Measurements from ENCODE around the gene SCUBE2. TPM values are rescaled to one million over a fixed set of nuclear protein-coding genes. Genes with fewer than 3 reads are reported as not detected.

SCUBE2 gene
- total and polyA plus RNA-seq, 2 donors (not counting 3 experiments of a cell fraction or from before 2014, with no cell fraction given) = 0.55 to 3.5 TPM

DNA sequence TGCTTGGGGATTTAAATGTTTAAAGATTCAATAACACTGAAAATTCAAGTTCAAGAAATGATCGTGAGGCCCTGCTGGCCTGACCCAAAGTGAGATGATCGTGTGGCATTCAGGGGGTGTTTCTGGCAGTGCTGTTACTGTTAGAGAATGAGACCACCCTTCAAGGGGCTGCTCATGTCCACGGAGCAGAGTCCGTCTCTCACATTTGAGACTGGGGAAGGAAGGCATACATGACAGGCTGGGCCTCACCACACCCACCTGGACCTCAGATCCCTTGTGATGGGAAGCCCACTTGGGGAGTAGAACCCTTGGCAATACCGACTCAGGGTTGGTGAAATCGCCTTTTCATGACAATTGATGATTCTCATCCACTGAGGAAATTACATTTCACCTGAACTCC, 71.5 kb downstream of the SCUBE2 start:
- ChIA-PET CTCF (interaction anchor here (1.6 to 7.0 kb wide), 2 partner anchors 118 to 119 kb away, joined by 6 to 248 read pairs; no protein-coding TSS in a partner anchor), POLR2A (no interaction called here)
- FAIRE-seq (no peak), DNase-seq (ENCODE audit: low read depth, low spot score) (no peak)
- Histone ChIP-seq H3K79me2 (ENCODE audit: control insufficient read depth, insufficient read depth, low read length) (no peaks in the 10 kb centered on the region), H3K4me1 (ENCODE audit: control insufficient read depth, extremely low read depth, insufficient read depth, low read length) (peaks cover 13% of the 10 kb centered on the region), H3K9ac (replicated peaks; ENCODE audit: extremely low read depth, insufficient read depth, low read length) (no peak overlapping the region), H4K20me1 (replicated peaks; ENCODE audit: control insufficient read depth, extremely low read depth, insufficient read depth, low read length) (no peaks in the 10 kb centered on the region), H3K9me1 (replicated peaks; ENCODE audit: control insufficient read depth, extremely low read depth, insufficient read depth, low read length) (no peaks in the 10 kb centered on the region), H2AFZ (ENCODE audit: low read depth, low read length) (no peak overlapping the region), H3K36me3 (ENCODE audit: control insufficient read depth in 2 of 2, extremely low read depth in 1 of 2, insufficient read depth in 2 of 2, low read length in 2 of 2) (no peaks in the 10 kb centered on the region), H3K9me3 (replicated peaks; ENCODE audit: control insufficient read depth, insufficient read depth, low read length) (no peaks in the 10 kb centered on the region), H3K27me3 (ENCODE audit: control insufficient read depth in 2 of 2, insufficient read depth in 2 of 2, low read length in 2 of 2) (peaks cover 4 to 6% of the 10 kb centered on the region in 2 experiments), H3K4me3 (replicated peaks in 1 of 3; ENCODE audit: insufficient read depth in 1 of 3, low read depth in 1 of 3, low read length in 3 of 3) (no peak overlapping the region), H3K4me2 (ENCODE audit: insufficient read depth, low read length) (no peak overlapping the region), H3K27ac (ENCODE audit: insufficient read depth, low read depth, low read length) (no peak overlapping the region)
- TF ChIP-seq EZH2 (IDR thresholded peaks at IDR 0.05; ENCODE audit: borderline replicate concordance, low read depth, low read length, severe bottlenecking) = no peak
- TF ChIP-seq CTCF (IDR thresholded peaks at IDR 0.05; ENCODE audit: extremely low read depth in 1 of 2, insufficient read depth in 1 of 2, low read depth in 1 of 2, low read length in 2 of 2) = no peak
- no peak for TF ChIP-seq POLR2AphosphoS5 (IDR thresholded peaks at IDR 0.05; ENCODE audit: insufficient read depth, low read depth, low read length)
- TF ChIP-seq MYC (IDR thresholded peaks at IDR 0.05; ENCODE audit: low read depth, low read length) = no peak
- TF ChIP-seq, protein P1, sequence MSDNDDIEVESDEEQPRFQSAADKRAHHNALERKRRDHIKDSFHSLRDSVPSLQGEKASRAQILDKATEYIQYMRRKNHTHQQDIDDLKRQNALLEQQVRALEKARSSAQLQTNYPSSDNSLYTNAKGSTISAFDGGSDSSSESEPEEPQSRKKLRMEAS (IDR thresholded peaks at IDR 0.05; ENCODE audit: insufficient read depth, insufficient read length) = no peak
- TF ChIP-seq FOS (IDR thresholded peaks at IDR 0.05; ENCODE audit: borderline replicate concordance, insufficient read depth, low read length) = no peak
- no peak for TF ChIP-seq GATA2 (IDR thresholded peaks at IDR 0.05; ENCODE audit: insufficient read depth, insufficient read length, low read depth, low read length)
- no peak for TF ChIP-seq POLR2A (IDR thresholded peaks at IDR 0.05; ENCODE audit: low read depth, low read length)
- TF ChIP-seq JUN (IDR thresholded peaks at IDR 0.05; ENCODE audit: borderline replicate concordance, insufficient read depth, insufficient read length, low read depth) = no peak
- dilution Hi-C loops (cut with MboI; ENCODE audit: extremely low pct_ligation_motif_present, low sequenced_read_pairs) (no loop called here), intact Hi-C loops (cut with micrococcal nuclease) (loop anchor here (5.0 to 10.0 kb wide), 5 partner anchors 102 to 1305 kb away; partner anchors contain the start of gene IPO7)
- BruUV-seq (replicated peaks) = no TSS peak
